HepG2 (cell line): ENCODE data around the gene SEC14L5. TPM values are rescaled to one million over a fixed set of nuclear protein-coding genes. Genes with fewer than 3 reads are reported as not detected.

Experiments
- ATAC-seq: fragments of 200-7000 bp; cut with Tn5 transposase; 3 replicates; pipeline ENCODE4 v1.9.1; 2020; ENCODE audit warnings: mild to moderate bottlenecking, moderate library complexity
- BruUV-seq: library from RNA; stranded (reverse); fragments of 400-500 nt; replicated peaks from 2 replicates; lab custom pipeline; 2021; lab: Mats Ljungman, UMichigan
- CTCF ChIA-PET: fragments of 300-600 bp; formaldehyde crosslinking; extraction: SDS; loops from one replicate; lab custom pipeline; 2021; ENCODE audit warnings: low total read pairs, inconsistent platforms, low intra/inter-chr PET ratio; lab: Yijun Ruan, JAX
- POLR2A ChIA-PET: fragments of 350-600 bp; sonication (Branson Sonifier 250); formaldehyde crosslinking; loops from one replicate; lab custom pipeline; 2020; ENCODE audit warnings: antibody characterized with exemption, inconsistent platforms; lab: Yijun Ruan, JAX
- DNase-seq: peaks from one replicate; pipeline ENCODE4 v3.0.0-alpha.2; 2015; ENCODE audit warnings: low spot score
- FAIRE-seq: peaks from 3 replicates; lab custom pipeline; 2011; peaks lifted over from hg19 to GRCh38; lab: Jason Lieb, UNC
- H2AFZ ChIP-seq: one replicate; pipeline ENCODE4 v1.6.1; 2011; ENCODE audit warnings: low read length, inconsistent platforms
- H3K27ac ChIP-seq: fragments of 300-600 bp; 3 replicates; pipeline ENCODE4 v1.8.0; 2011; ENCODE audit warnings: mixed run types, mild to moderate bottlenecking, mixed read lengths, low read length, inconsistent platforms; ENCODE audit not compliant: insufficient read depth; ENCODE audit errors: extremely low read length
- H3K27me3 ChIP-seq, 2 experiments: fragments of 200-600 bp in 1 of 2; 2 replicates in 1 of 2; 3 replicates in 1 of 2; pipeline versions ENCODE4 v1.6.0 to v1.8.0; 2011; ENCODE audit warnings: low read length in 2 of 2, mild to moderate bottlenecking in 2 of 2, moderate library complexity in 2 of 2, inconsistent platforms in 1 of 2; ENCODE audit not compliant: insufficient read depth in 2 of 2, control insufficient read depth in 1 of 2
- H3K36me3 ChIP-seq, 2 experiments: fragments of 200-600 bp in 1 of 2; replicated peaks in 1 of 2; 2 replicates in 1 of 2; 3 replicates in 1 of 2; pipeline versions ENCODE4 v1.5.1 to v1.8.0; 2011; ENCODE audit warnings: low read length in 2 of 2, inconsistent platforms in 1 of 2; ENCODE audit not compliant: insufficient read depth in 2 of 2, control insufficient read depth in 1 of 2
- H3K4me1 ChIP-seq: 2 replicates; pipeline ENCODE4 v1.5.1; 2012; ENCODE audit warnings: low read length, inconsistent platforms; ENCODE audit not compliant: insufficient read depth
- H3K4me2 ChIP-seq: 2 replicates; pipeline ENCODE4 v1.6.0; 2011; ENCODE audit warnings: low read depth, low read length, inconsistent platforms
- H3K4me3 ChIP-seq, 3 experiments: fragments of 200-600 bp in 1 of 3; sonication (generic), shearing (Covaris generic) in 1 of 3; replicated peaks in 1 of 3; 2 replicates each; pipeline ENCODE4 v1.5.1; 2011 to 2016; ENCODE audit warnings: low read length in 3 of 3, inconsistent platforms in 2 of 3, low read depth in 2 of 3, mild to moderate bottlenecking in 2 of 3, control low read depth in 1 of 3, mixed read lengths in 1 of 3; ENCODE audit not compliant: insufficient read depth in 1 of 3
- H3K79me2 ChIP-seq: one replicate; pipeline ENCODE4 v1.6.1; 2011; ENCODE audit warnings: low read length, inconsistent platforms; ENCODE audit not compliant: insufficient read depth
- H3K9ac ChIP-seq: 2 replicates; pipeline ENCODE4 v1.6.0; 2011; ENCODE audit warnings: mild to moderate bottlenecking, low read depth, low read length, inconsistent platforms; ENCODE audit not compliant: insufficient read depth
- H3K9me3 ChIP-seq: 2 replicates; pipeline ENCODE4 v1.5.1; 2012; ENCODE audit warnings: mild to moderate bottlenecking, low read length
- H4K20me1 ChIP-seq: 2 replicates; pipeline ENCODE4 v1.6.0; 2011; ENCODE audit warnings: inconsistent platforms, mild to moderate bottlenecking, low read length, moderate library complexity; ENCODE audit not compliant: insufficient read depth
- ARHGAP35 ChIP-seq: sonication (generic); formaldehyde crosslinking; IDR thresholded peaks from 2 replicates; pipeline ENCODE4 v1.9.0; 2022; ENCODE audit warnings: mild to moderate bottlenecking, inconsistent platforms, moderate library complexity, missing genetic modification reagents, borderline replicate concordance
- CBX2 ChIP-seq, 2 experiments: fragments of 200-600 bp in 1 of 2; sonication (generic); formaldehyde crosslinking in 1 of 2; IDR thresholded peaks; 2 replicates each; pipeline versions ENCODE4 v1.7.0 to v1.8.1; 2018 to 2022; ENCODE audit warnings: low read depth in 2 of 2, low read length in 1 of 2, mild to moderate bottlenecking in 1 of 2, missing genetic modification reagents in 1 of 2
- CENPT ChIP-seq: sonication (generic); formaldehyde crosslinking; IDR thresholded peaks from 2 replicates; pipeline ENCODE4 v1.8.0; 2022; ENCODE audit warnings: low read depth, mild to moderate bottlenecking, moderate library complexity, missing genetic modification reagents
- DNMT1 ChIP-seq: sonication (generic); formaldehyde crosslinking; IDR thresholded peaks from 2 replicates; pipeline ENCODE4 v1.5.1; 2020; ENCODE audit warnings: mild to moderate bottlenecking, missing genetic modification reagents
- JUN ChIP-seq: sonication (generic); formaldehyde crosslinking; IDR thresholded peaks from 2 replicates; pipeline ENCODE4 v1.4.0; 2020; ENCODE audit warnings: mild to moderate bottlenecking, missing genetic modification reagents
- MAFG ChIP-seq: sonication (generic); formaldehyde crosslinking; IDR thresholded peaks from 2 replicates; pipeline ENCODE4 v1.5.1; 2020; ENCODE audit warnings: mild to moderate bottlenecking, missing genetic modification reagents
- MBNL3 ChIP-seq: fragments of 250-450 bp; sonication (Bioruptor Pico); conservative IDR thresholded peaks from 2 replicates; pipeline ENCODE4 v1.8.0; 2022; ENCODE audit warnings: mild to moderate bottlenecking, inconsistent platforms
- MYC ChIP-seq: sonication (generic); formaldehyde crosslinking; IDR thresholded peaks from 2 replicates; pipeline ENCODE4 v1.9.0; 2021; ENCODE audit warnings: missing genetic modification reagents, borderline replicate concordance
- NFE2L1 ChIP-seq: sonication (generic); formaldehyde crosslinking; IDR thresholded peaks from 2 replicates; pipeline ENCODE4 v1.4.0; 2020; ENCODE audit warnings: missing genetic modification reagents, mild to moderate bottlenecking, borderline replicate concordance
- PAWR ChIP-seq: sonication (generic); formaldehyde crosslinking; IDR thresholded peaks from 2 replicates; pipeline ENCODE4 v1.4.0; 2020; ENCODE audit warnings: missing genetic modification reagents, mild to moderate bottlenecking, borderline replicate concordance
- RFXANK ChIP-seq: IDR thresholded peaks from 2 replicates; pipeline ENCODE4 v1.6.1; 2016
- TCF12 ChIP-seq, 2 experiments: fragments of 450-650 bp in 1 of 2; sonication (generic) in 1 of 2; formaldehyde crosslinking in 1 of 2; IDR thresholded peaks; 2 replicates each; pipeline versions ENCODE4 v1.6.1 to v1.8.0; 2017 to 2022; ENCODE audit warnings: antibody characterized with exemption in 1 of 2, mild to moderate bottlenecking in 1 of 2, missing genetic modification reagents in 1 of 2, moderate library complexity in 1 of 2
- ZNF143 ChIP-seq: sonication (generic); formaldehyde crosslinking; IDR thresholded peaks from 2 replicates; pipeline ENCODE4 v1.4.0; 2020; ENCODE audit warnings: missing genetic modification reagents
- ZNF282 ChIP-seq: fragments of 450-650 bp; IDR thresholded peaks from 2 replicates; pipeline ENCODE4 v1.6.1; 2018; ENCODE audit not compliant: partially characterized antibody
- ZNF335 ChIP-seq: sonication (generic); formaldehyde crosslinking; IDR thresholded peaks from 2 replicates; pipeline ENCODE4 v1.4.0; 2020; ENCODE audit warnings: missing genetic modification reagents
- ZNF652 ChIP-seq: IDR thresholded peaks from 2 replicates; pipeline ENCODE4 v1.6.1; 2016; ENCODE audit warnings: low read depth, borderline replicate concordance
- ZNF709 ChIP-seq: sonication (generic); formaldehyde crosslinking; IDR thresholded peaks from 2 replicates; pipeline ENCODE4 v1.5.0; 2020; ENCODE audit warnings: mild to moderate bottlenecking, missing genetic modification reagents
- WGBS: methylation state at CpG from one replicate; pipeline ENCODE4 v1.1.6; 2017; ENCODE audit warnings: low lambda C conversion rate; 5-methylcytosine and 5-hydroxymethylcytosine counted together
- in situ Hi-C: cut with HindIII; loops from 2 replicates; pipeline ENCODE4 v1.10.0; 2017; ENCODE audit warnings: low pct_unique_long_range_greater_than_20kb; ENCODE audit not compliant: extremely low pct_ligation_motif_present
- intact Hi-C: fragments of 100-400 bp; cut with micrococcal nuclease; formaldehyde crosslinking; loops from one replicate; pipeline ENCODE4 v1.10.0; 2022; ENCODE audit not compliant: unreplicated experiment
- polyA plus RNA-seq, 8 experiments: library from polyadenylated mRNA; depleted of rRNA in 3 of 8; stranded (reverse) in 7 of 8; unstranded in 1 of 8; fragments of >200 nt; fragmentation: Illumina TruSeq in 4 of 8; extraction: Trizol in 4 of 8; gene quantifications; 2 replicates each; pipeline versions ENCODE4 v1.2.1 to v1.2.3, GENCODE V29; 2011 to 2016; ENCODE audit warnings: low read depth in 4 of 8, missing spikeins in 1 of 8, mixed read lengths in 1 of 8; ENCODE audit not compliant: insufficient read depth in 1 of 8
- total RNA-seq, 5 experiments: library from RNA; depleted of rRNA; stranded (reverse); fragments of >200 nt; fragmentation: Illumina TruSeq; extraction: Trizol; gene quantifications; 2 replicates each; pipeline ENCODE4 v1.2.3, GENCODE V29; 2016; ENCODE audit warnings: low read depth in 1 of 5
- TF ChIP-seq, protein P1 (sequence below): sonication (generic); formaldehyde crosslinking; IDR thresholded peaks from 2 replicates; pipeline ENCODE4 v1.5.1; 2020; ENCODE audit warnings: mild to moderate bottlenecking, missing genetic modification reagents
- TF ChIP-seq, protein P2 (sequence below): sonication (generic); formaldehyde crosslinking; IDR thresholded peaks from 2 replicates; pipeline ENCODE4 v1.8.0; 2022; ENCODE audit warnings: missing genetic modification reagents, mild to moderate bottlenecking, moderate library complexity, borderline replicate concordance
- TF ChIP-seq, protein P3 (sequence below): sonication (generic); formaldehyde crosslinking; IDR thresholded peaks from 2 replicates; pipeline ENCODE4 v1.4.0; 2020; ENCODE audit warnings: mild to moderate bottlenecking, missing genetic modification reagents

SEC14L5 gene
- total and polyA plus RNA-seq, 2 of the 13 experiments (the other 11 are each of a cell fraction or from before 2014, with no cell fraction given) = 0.40 to 0.42 TPM

DNA sequence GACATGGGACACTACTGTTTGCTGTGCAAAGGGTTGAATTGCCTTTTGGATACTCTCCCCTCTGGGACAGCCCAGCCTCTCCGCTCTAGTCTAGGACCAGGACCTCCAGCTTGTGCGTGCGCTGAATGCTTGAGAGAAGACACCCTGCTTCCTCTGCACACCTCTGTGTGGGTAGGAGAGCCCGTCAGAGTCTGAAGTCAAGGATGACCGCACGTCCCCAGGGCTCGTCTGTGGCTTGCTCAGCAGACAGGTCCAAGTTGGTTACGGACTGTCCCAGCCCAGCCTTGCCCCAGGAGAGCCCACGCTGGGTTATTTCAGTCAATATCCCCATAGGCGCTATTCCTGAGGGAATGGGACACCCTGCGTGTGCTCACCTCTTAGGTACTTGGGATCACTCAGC lies 103.9 kb downstream of the SEC14L5 start:
- Histone ChIP-seq H3K27me3 (peaks cover 0 to 21% of the 10 kb centered on the region in 2 experiments; a peak in 2 of 5 replicates), H2AFZ (no peak overlapping the region), H3K4me1 (peaks cover 21% of the 10 kb centered on the region), H3K27ac (no peak overlapping the region), H3K79me2 (no peaks in the 10 kb centered on the region), H3K9ac (no peak overlapping the region), H3K36me3 (no peaks in the 10 kb centered on the region), H3K9me3 (no peaks in the 10 kb centered on the region), H4K20me1 (no peaks in the 10 kb centered on the region), H3K4me3 (no peak overlapping the region), H3K4me2 (no peak overlapping the region)
- FAIRE-seq = no peak
- ChIA-PET POLR2A (no interaction called here), CTCF (no interaction called here)
- 66% methylated on average over 7 of the region's 11 CpGs for WGBS
- no peak for TF ChIP-seq ZNF652 (CRISPR knock-in tag)
- no peak for TF ChIP-seq NFE2L1
- TF ChIP-seq MAFG (CRISPR knock-in tag) = no peak
- no peak for TF ChIP-seq ZNF143 (CRISPR knock-in tag)
- TF ChIP-seq ZNF335 (CRISPR knock-in tag) = no peak
- TF ChIP-seq, protein P1, sequence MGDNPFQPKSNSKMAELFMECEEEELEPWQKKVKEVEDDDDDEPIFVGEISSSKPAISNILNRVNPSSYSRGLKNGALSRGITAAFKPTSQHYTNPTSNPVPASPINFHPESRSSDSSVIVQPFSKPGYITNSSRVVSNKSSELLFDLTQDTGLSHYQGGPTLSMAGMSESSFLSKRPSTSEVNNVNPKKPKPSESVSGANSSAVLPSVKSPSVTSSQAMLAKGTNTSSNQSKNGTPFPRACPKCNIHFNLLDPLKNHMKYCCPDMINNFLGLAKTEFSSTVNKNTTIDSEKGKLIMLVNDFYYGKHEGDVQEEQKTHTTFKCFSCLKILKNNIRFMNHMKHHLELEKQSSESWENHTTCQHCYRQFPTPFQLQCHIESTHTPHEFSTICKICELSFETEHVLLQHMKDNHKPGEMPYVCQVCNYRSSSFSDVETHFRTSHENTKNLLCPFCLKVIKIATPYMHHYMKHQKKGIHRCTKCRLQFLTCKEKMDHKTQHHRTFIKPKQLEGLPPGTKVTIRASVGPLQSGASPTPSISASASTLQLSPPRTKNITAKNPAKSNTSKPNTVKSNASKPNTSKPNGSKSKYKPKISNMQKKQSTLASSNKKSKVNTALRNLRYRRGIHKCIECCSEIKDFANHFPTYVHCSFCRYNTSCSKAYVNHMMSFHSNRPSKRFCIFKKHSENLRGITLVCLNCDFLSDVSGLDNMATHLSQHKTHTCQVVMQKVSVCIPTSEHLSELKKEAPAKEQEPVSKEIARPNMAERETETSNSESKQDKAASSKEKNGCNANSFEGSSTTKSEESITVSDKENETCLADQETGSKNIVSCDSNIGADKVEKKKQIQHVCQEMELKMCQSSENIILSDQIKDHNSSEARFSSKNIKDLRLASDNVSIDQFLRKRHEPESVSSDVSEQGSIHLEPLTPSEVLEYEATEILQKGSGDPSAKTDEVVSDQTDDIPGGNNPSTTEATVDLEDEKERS (CRISPR knock-in tag) = no peak
- no peak for TF ChIP-seq MBNL3
- TF ChIP-seq RFXANK (CRISPR knock-in tag) = no peak
- TF ChIP-seq ARHGAP35 (CRISPR knock-in tag) = no peak
- TF ChIP-seq, protein P2, sequence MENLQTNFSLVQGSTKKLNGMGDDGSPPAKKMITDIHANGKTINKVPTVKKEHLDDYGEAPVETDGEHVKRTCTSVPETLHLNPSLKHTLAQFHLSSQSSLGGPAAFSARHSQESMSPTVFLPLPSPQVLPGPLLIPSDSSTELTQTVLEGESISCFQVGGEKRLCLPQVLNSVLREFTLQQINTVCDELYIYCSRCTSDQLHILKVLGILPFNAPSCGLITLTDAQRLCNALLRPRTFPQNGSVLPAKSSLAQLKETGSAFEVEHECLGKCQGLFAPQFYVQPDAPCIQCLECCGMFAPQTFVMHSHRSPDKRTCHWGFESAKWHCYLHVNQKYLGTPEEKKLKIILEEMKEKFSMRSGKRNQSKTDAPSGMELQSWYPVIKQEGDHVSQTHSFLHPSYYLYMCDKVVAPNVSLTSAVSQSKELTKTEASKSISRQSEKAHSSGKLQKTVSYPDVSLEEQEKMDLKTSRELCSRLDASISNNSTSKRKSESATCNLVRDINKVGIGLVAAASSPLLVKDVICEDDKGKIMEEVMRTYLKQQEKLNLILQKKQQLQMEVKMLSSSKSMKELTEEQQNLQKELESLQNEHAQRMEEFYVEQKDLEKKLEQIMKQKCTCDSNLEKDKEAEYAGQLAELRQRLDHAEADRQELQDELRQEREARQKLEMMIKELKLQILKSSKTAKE (CRISPR knock-in tag) = no peak
- TF ChIP-seq DNMT1 = no peak
- TF ChIP-seq MYC (CRISPR knock-in tag) = no peak
- TF ChIP-seq, protein P3, sequence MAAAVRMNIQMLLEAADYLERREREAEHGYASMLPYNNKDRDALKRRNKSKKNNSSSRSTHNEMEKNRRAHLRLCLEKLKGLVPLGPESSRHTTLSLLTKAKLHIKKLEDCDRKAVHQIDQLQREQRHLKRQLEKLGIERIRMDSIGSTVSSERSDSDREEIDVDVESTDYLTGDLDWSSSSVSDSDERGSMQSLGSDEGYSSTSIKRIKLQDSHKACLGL (CRISPR knock-in tag) = no peak
- TF ChIP-seq ZNF709 (CRISPR knock-in tag) = no peak
- no peak for TF ChIP-seq JUN
- TF ChIP-seq CENPT (CRISPR knock-in tag) = no peak
- no peak for TF ChIP-seq PAWR (CRISPR knock-in tag)
- TF ChIP-seq ZNF282 = no peak
- TF ChIP-seq CBX2 (IDR thresholded peaks at IDR 0.05; ENCODE audit: low read depth, low read length) = no peak
- no peak for TF ChIP-seq CBX2 (CRISPR knock-in tag; IDR thresholded peaks at IDR 0.05; ENCODE audit: low read depth)
- TF ChIP-seq TCF12 (IDR thresholded peaks at IDR 0.05) = no peak
- no peak for TF ChIP-seq TCF12 (CRISPR knock-in tag; IDR thresholded peaks at IDR 0.05)
- no peak for DNase-seq
- BruUV-seq = no TSS peak
- intact Hi-C loops = no loop called here
- in situ Hi-C loops = no loop called here
- ATAC-seq = no peak
